ENCODE data around the gene TMEM181.

DNA sequence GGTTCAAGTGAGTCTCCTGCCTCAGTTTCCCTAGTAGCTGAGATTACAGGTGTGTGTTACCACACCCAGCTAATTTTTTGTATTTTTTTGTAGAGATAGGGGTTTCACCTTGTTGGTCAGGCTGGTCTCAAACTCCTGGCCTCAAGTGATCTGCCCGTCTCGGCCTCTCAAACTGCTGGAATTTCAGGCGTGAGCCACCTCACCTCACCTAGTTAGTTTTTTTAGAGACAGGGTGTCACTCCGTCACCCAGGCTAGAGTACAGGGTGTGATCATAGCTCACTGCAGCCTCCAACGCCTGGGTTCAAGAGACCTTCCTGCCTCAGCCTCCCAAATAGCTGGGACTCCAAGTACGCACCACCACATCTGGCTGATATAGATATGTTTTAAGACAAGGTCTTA, 112.8 kb downstream of the TMEM181 start:
- TF ChIP-seq, protein P1, sequence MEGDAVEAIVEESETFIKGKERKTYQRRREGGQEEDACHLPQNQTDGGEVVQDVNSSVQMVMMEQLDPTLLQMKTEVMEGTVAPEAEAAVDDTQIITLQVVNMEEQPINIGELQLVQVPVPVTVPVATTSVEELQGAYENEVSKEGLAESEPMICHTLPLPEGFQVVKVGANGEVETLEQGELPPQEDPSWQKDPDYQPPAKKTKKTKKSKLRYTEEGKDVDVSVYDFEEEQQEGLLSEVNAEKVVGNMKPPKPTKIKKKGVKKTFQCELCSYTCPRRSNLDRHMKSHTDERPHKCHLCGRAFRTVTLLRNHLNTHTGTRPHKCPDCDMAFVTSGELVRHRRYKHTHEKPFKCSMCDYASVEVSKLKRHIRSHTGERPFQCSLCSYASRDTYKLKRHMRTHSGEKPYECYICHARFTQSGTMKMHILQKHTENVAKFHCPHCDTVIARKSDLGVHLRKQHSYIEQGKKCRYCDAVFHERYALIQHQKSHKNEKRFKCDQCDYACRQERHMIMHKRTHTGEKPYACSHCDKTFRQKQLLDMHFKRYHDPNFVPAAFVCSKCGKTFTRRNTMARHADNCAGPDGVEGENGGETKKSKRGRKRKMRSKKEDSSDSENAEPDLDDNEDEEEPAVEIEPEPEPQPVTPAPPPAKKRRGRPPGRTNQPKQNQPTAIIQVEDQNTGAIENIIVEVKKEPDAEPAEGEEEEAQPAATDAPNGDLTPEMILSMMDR (IDR thresholded peaks at IDR 0.05): no peak
- no peak for TF ChIP-seq POLR2AphosphoS5 (IDR thresholded peaks at IDR 0.05)

Data from breast epithelium (tissue), 3 donors.